GM12873 (cell line): ENCODE data around the gene RNF224.

ENCODE experiments used
- CTCF ChIP-seq: IDR thresholded peaks from 2 replicates; pipeline ENCODE4 v1.5.1; 2012; ENCODE audit warnings: low read depth, mild to moderate bottlenecking, moderate library complexity, low read length, control low read depth; ENCODE audit not compliant: insufficient read depth; ENCODE audit errors: missing control alignments

RNF224 gene

DNA sequence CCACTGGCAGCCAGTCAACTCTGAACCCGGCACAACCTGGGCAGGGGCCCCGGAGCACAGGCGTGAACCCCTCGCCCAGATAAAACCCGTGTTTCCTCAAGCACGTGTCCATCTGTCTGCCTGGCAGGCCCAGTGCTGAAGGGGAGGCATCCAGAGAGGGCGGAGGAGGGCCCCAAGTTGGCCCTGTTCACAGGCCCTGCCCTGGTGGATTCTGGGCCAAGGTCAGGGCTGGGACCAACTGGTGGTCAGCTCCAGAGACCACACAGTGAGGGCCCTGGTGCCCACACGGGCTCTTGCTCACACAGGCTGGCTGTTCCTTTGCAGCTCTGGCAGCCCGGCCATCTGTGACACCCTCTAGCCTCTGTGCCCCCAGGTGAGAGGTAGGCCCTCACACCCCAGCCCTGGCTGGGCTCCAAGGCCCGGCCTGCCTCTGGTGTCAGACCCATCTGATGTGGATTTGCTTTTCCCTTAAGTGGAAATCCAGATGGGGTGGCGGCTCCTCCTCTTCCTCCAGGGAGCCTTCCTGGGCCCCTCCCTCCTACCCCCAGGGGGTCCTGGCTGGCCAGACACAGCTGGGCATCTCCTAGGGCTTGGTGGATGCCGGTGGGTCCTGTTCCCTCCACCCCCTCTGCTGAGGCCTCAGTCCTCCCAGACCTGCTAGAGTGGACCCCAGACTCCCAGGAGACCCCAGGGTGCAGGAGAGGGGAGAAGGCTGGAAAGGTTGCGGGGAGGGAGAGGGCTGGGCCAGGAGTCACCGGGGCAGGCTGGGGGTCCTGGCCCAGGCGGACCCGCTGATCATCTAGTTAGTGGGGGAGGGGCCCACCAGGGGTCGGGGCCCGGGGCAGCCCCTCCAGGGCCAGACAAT, 23.3 kb downstream of the RNF224 start:
- TF ChIP-seq CTCF: no peak

GRCh38 chr9:137251194-137251461, 23.8 kb downstream of the RNF224 start, which contains the start of gene STPG3:
Gene STPG3 (plus strand): TSS chr9:137251286. CDS start chr9:137251287, 1 bp downstream.
- TF ChIP-seq CTCF: no peak

DNA sequence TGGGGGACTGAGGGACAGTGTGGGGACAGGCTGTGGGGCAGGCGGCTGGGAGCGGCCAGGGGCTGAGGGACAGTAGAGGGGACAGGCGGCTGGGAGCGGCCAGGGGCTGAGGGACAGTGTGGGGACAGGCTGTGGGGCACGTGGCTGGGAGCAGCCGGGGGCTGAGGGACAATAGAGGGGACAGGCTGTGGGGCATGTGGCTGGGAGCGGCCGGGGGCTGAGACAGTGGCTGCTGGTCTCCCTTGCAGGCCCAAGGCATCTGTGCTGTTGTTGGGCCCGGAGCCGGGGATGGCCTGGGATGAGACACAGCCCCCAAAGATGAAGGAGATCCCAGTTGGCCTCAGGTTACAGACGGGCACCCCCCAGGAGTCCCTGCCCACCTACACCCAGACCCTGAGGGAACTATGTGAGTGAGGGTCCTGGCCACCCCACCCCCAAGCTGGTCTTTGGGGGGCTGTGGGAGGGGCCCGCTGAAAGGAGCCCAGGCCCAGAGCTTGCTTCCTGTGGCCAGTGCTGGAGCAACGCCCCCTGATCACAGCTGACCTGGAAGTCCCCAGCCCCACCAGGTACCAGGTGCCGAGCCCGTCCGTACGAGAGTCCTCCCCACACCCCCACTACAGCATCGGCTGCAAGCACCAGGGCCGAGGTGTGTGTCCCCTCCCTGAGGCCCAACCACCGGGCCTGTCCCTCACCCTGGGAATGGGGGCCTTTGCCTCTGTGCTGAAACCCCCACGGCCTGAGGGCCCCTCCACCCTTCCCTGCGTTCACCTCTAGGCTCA, 24.4 kb downstream of the RNF224 start:
- no peak for TF ChIP-seq CTCF

DNA sequence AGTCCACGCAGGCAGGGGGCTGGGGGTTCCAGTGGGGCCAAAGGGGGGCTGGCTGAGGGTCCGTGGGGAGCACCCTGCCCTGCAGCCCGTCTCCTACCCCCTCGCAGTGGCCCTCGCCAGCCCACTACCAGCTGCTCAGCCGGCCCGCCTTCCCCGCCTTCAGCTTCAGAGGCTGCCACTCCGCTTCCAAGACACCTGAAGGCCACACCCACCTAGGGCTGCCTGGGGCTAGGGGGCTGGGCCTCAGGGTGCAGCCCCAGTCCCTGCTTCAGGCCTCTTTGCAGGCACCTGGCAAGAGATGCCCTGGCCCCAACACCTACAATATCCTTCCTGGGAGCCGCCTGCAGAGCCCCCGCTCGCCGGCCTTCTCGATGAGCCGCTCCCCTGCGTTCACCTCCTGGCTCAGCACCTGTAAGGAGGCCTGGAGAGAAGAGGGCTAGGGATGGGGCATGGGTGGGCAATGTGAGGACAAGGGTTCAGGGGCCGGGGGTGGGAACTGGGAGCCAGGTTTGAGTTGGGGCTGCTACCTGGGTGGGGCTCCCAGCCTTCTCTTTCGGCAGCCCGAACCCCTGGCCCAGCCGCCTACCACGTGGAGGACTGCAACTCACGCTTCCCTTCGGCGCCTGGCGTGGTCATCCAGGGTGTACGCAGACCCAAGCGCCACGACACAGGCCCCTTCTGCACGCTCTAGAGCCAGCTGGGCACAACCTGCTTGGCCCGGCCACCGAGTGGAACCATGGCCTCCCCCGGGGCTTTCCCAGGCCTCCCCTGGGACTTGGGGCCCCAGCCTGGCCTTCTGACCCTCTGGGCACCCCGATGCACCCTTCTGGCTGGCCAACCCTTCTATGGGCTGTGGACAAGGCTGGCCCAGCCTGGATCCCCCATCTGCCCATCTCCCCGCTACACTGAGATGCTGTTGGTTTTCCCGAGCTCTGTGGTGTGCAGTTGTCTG, 25.5 kb downstream of the RNF224 start:
- no peak for TF ChIP-seq CTCF

GRCh38 chr9:137253717-137254623, 26.7 kb downstream of the RNF224 start:
- TF ChIP-seq CTCF: no peak

GRCh38 chr9:137254624-137255447, 27.5 kb downstream of the RNF224 start, which contains the start of gene NELFB:
Gene NELFB (plus strand): TSS chr9:137255327.
- TF ChIP-seq CTCF: no peak
